HG02763 (cell line): ENCODE results near the gene SH2B3.

ENCODE experiments used
- ATAC-seq: cut with Tn5 transposase; IDR thresholded peaks from one replicate; pipeline ENCODE4 v1.9.1; 2021; ENCODE audit warnings: mild to moderate bottlenecking, moderate library complexity; ENCODE audit not compliant: unreplicated experiment

Gene SH2B3

GRCh38 chr12:111408686-111409402, 3.1 kb downstream of the SH2B3 start:
- no peak for ATAC-seq

GRCh38 chr12:111409403-111409779, 3.7 kb downstream of the SH2B3 start:
- ATAC-seq = no peak

GRCh38 chr12:111409780-111410430, 4.2 kb downstream of the SH2B3 start:
- ATAC-seq = no peak

GRCh38 chr12:111410431-111411184, 4.9 kb downstream of the SH2B3 start:
- ATAC-seq = no peak

- no peak for ATAC-seq
These were observed 5.6 kb downstream of the SH2B3 start for GRCh38 chr12:111411185-111411764.

GRCh38 chr12:111412007-111412829, 6.5 kb downstream of the SH2B3 start:
- no peak for ATAC-seq

GRCh38 chr12:111412830-111413441, 7.2 kb downstream of the SH2B3 start:
- ATAC-seq = no peak

- ATAC-seq = no peak
These were observed 7.8 kb downstream of the SH2B3 start for GRCh38 chr12:111413442-111414086.

GRCh38 chr12:111414711-111415252, 9.1 kb downstream of the SH2B3 start:
- ATAC-seq = no peak

- no peak for ATAC-seq
These were observed 11.6 kb downstream of the SH2B3 start for GRCh38 chr12:111417290-111417689.

GRCh38 chr12:111417784-111418593, 12.3 kb downstream of the SH2B3 start:
- no peak for ATAC-seq

GRCh38 chr12:111418594-111418880, 12.8 kb downstream of the SH2B3 start:
- no peak for ATAC-seq

- ATAC-seq = no peak
These were observed 14.1 kb downstream of the SH2B3 start for GRCh38 chr12:111419784-111420183.

GRCh38 chr12:111420494-111420893, 14.8 kb downstream of the SH2B3 start:
- ATAC-seq = no peak

GRCh38 chr12:111424189-111424792, 18.6 kb downstream of the SH2B3 start:
- no peak for ATAC-seq

GRCh38 chr12:111424793-111425251, 19.1 kb downstream of the SH2B3 start:
- ATAC-seq = no peak

GRCh38 chr12:111425655-111426054, 19.9 kb downstream of the SH2B3 start:
- no peak for ATAC-seq
